Gastroesophageal sphincter (tissue), 4 donors: ENCODE measurements around the gene GSTM1. TPM values are rescaled to one million over a fixed set of nuclear protein-coding genes. Genes with fewer than 3 reads are reported as not detected.
A peak's percentile ranks its signal among the peaks of the same experiment; 100 is the strongest.
"Not testable (repeated sequence)": the region's sequence is repeated elsewhere in the genome, so short reads cannot be mapped to it uniquely, and the experiment has no call there.

ENCODE experiments used
- ATAC-seq: fragments of 150-250 bp; one replicate; pipeline ENCODE4 v1.9.1; 2016; ENCODE audit warnings: mild to moderate bottlenecking, moderate library complexity
- H3K27ac ChIP-seq, 4 donors: fragments of 200-600 bp; sonication (generic) in 3 of 4; 1 replicate in 3 of 4; 2 replicates in 1 of 4; pipeline ENCODE4 v1.5.1; 2016 to 2019
- H3K27me3 ChIP-seq: fragments of 200-600 bp; sonication (generic); one replicate; pipeline ENCODE4 v1.5.1; 2019
- H3K36me3 ChIP-seq, 2 donors: fragments of 200-600 bp; sonication (generic); one replicate each; pipeline ENCODE4 v1.5.1; 2019; ENCODE audit warnings: control low read depth in 1 of 2
- H3K4me1 ChIP-seq, 3 donors: fragments of 200-600 bp; sonication (generic); 1 replicate in 2 of 3; 2 replicates in 1 of 3; pipeline ENCODE4 v1.5.1; 2016 to 2019; ENCODE audit warnings: control low read depth in 2 of 3
- H3K4me3 ChIP-seq, 2 donors: fragments of 200-600 bp; sonication (generic); one replicate each; pipeline ENCODE4 v1.5.1; 2019; ENCODE audit warnings: mild to moderate bottlenecking in 1 of 2, moderate library complexity in 1 of 2
- H3K9me3 ChIP-seq, 3 donors: fragments of 200-600 bp; sonication (generic); one replicate each; pipeline ENCODE4 v1.5.1; 2017 to 2019; ENCODE audit warnings: control low read depth in 2 of 3
- CTCF ChIP-seq, 4 experiments: fragments of 200-600 bp in 2 of 4; fragments of 450-650 bp in 2 of 4; sonication (generic) in 1 of 4; IDR thresholded peaks; one replicate each; pipeline ENCODE4 v1.5.1; 2017 to 2019; ENCODE audit warnings: antibody characterized with exemption in 4 of 4, mild to moderate bottlenecking in 2 of 4, moderate library complexity in 2 of 4
- EP300 ChIP-seq: sonication (generic); formaldehyde crosslinking; IDR thresholded peaks from one replicate; pipeline ENCODE4 v1.6.1; 2017; ENCODE audit warnings: antibody characterized with exemption, mild to moderate bottlenecking
- POLR2A ChIP-seq, 2 donors: fragments of 450-650 bp; IDR thresholded peaks; one replicate each; pipeline ENCODE4 v1.6.1; 2017; ENCODE audit warnings: antibody characterized with exemption in 2 of 2, mild to moderate bottlenecking in 2 of 2, moderate library complexity in 1 of 2
- POLR2AphosphoS5 ChIP-seq: sonication (generic); formaldehyde crosslinking; IDR thresholded peaks from one replicate; pipeline ENCODE4 v1.6.1; 2017; ENCODE audit warnings: antibody characterized with exemption
- WGBS, 2 donors: methylation state at CpG; one replicate each; pipeline ENCODE4 v1.1.5; 2018; ENCODE audit warnings: low coverage in 1 of 2; 5-methylcytosine and 5-hydroxymethylcytosine counted together
- total RNA-seq, 4 donors: library from RNA; depleted of rRNA; stranded (reverse); fragments of >200 nt; gene quantifications; one replicate each; pipeline ENCODE4 v1.1.0, GENCODE V29; 2016

GSTM1 gene
- total RNA-seq, 4 donors from 2014 or later, result 33.1 TPM; not detected in 3

DNA sequence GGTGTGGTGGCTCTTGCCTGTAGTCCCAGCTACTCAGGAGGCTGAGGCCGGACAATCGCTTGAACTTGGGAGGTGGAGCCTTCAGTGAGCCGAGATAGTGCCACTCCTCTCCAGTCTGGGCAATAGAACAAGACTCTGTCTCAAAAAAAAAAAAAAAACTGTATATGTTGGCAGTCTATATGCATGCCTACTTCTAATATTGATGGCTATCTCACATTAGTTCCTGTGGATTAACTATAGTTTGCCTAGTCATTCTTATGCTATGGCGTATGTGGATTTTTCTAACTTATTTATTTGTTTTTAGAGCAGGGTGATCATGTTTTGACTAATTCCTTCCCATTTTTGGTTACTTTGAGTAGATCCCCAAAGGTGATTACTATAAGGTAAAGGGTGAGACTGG lies 9.4 kb downstream of the GSTM1 start:
- WGBS, 2 donors, result no CpG with 5 or more reads among the region's 4 CpGs
- no peaks in the 10 kb centered on the region for H3K36me3 ChIP-seq
- ATAC-seq, result no peak
- no peaks in the 10 kb centered on the region for H3K4me1 ChIP-seq
- H3K27me3 ChIP-seq, result no peaks in the 10 kb centered on the region
- H3K27ac ChIP-seq, result no peak overlapping the region
- H3K4me3 ChIP-seq, result no peak overlapping the region
- TF ChIP-seq POLR2AphosphoS5 (no peak), EP300 (no peak), POLR2A (IDR thresholded peaks at IDR 0.05) (no peak), CTCF (IDR thresholded peaks at IDR 0.05) (no peak)
- H3K9me3 ChIP-seq, result no peaks in the 10 kb centered on the region

- H3K27me3 ChIP-seq, H3K36me3 ChIP-seq, H3K4me1 ChIP-seq, H3K4me3 ChIP-seq, H3K9me3 ChIP-seq, ATAC-seq, H3K27ac ChIP-seq: not testable (repeated sequence)
- WGBS, 2 donors, result 20% methylated on average over 1 of the region's 4 CpGs; no CpG with 5 or more reads in 1 of the 2 donors
Observed at GRCh38 chr1:109697861-109698260, 10.2 kb downstream of the GSTM1 start.

- H3K27ac ChIP-seq, H3K27me3 ChIP-seq, H3K4me3 ChIP-seq, H3K4me1 ChIP-seq, H3K9me3 ChIP-seq, ATAC-seq, H3K36me3 ChIP-seq: not testable (repeated sequence)
- 89 to 94% methylated on average over 3 of the region's 3 CpGs for WGBS, 2 donors
Observed at GRCh38 chr1:109702940-109703339, 15.3 kb downstream of the GSTM1 start.

DNA sequence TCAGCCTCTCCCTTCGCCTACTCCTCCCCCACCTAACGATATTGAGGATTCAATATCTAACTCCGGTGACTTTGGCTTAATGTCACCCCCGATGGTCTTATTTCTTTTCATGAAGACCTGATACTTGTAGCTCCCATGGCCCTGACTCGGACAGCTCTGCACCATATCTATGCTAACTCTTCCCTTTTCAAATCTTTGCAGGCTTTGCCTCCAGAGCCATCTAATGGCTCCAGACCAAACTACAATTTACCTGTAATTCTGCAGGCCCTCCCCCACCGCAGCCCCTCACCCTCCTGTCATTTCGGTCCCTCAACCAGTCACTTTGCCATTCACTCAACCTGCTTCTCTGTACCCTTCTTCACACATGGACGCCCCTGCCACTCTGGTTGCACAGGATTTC lies 16.6 kb downstream of the GSTM1 start:
- Histone ChIP-seq H3K9me3 (peaks cover 0 to 7% (median 0%) of the 10 kb centered on the region in 3 donors), H3K4me3 (no peak overlapping the region), H3K36me3 (no peaks in the 10 kb centered on the region), H3K27me3 (no peaks in the 10 kb centered on the region), H3K4me1 (no peaks in the 10 kb centered on the region), H3K27ac (no peak overlapping the region)
- WGBS, 2 donors, result 69 to 83% methylated on average over 8 of the region's 8 CpGs
- ATAC-seq, result no peak
- TF ChIP-seq CTCF (IDR thresholded peaks at IDR 0.05) (no peak), POLR2A (IDR thresholded peaks at IDR 0.05) (no peak), EP300 (no peak)

GRCh38 chr1:109705411-109705810 lies 17.8 kb downstream of the GSTM1 start:
- peaks cover 0 to 8% (median 0%) of the 10 kb centered on the region in 3 donors for H3K9me3 ChIP-seq
- TF ChIP-seq POLR2AphosphoS5, result no peak
- TF ChIP-seq CTCF (IDR thresholded peaks at IDR 0.05), result no peak
- TF ChIP-seq EP300, result no peak
- no peak for TF ChIP-seq POLR2A (IDR thresholded peaks at IDR 0.05)

DNA sequence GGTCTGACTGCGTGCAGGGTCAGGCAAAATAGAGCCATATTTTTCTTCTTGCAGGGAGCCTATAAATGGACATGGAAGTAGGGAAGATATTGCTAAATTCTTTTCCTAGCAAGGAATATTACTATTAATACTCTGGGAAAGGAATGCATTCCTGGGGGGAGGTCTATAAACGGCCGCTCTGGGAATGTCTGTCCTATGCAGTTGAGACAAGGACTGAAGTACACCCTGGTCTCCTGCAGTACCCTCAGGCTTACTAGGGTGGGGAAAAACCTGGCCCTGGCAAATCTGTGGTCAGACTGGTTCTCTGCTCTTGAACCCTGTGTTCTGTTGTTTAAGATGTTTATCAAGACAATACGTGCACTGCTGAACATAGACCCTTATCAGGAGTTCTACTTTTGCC lies 21.3 kb downstream of the GSTM1 start:
- H3K27ac ChIP-seq, H3K9me3 ChIP-seq, H3K36me3 ChIP-seq, H3K4me3 ChIP-seq, ATAC-seq, H3K4me1 ChIP-seq, H3K27me3 ChIP-seq: not testable (repeated sequence)
- 70 to 73% methylated on average over 3 to 4 of the region's 4 CpGs for WGBS, 2 donors

More at GRCh38 chr1:109705411-109705810, 17.8 kb downstream of the GSTM1 start:
- no peak overlapping the region for H3K4me3 ChIP-seq
- no peak for ATAC-seq
- no peaks in the 10 kb centered on the region for H3K27me3 ChIP-seq
- no peak overlapping the region for H3K27ac ChIP-seq
- no peaks in the 10 kb centered on the region for H3K36me3 ChIP-seq
- WGBS, 2 donors, result 83 to 97% methylated on average over 4 of the region's 4 CpGs
- no peaks in the 10 kb centered on the region for H3K4me1 ChIP-seq

- not testable (repeated sequence) for H3K4me3 ChIP-seq, H3K9me3 ChIP-seq, H3K27me3 ChIP-seq, H3K27ac ChIP-seq, H3K36me3 ChIP-seq, H3K4me1 ChIP-seq, ATAC-seq
Observed at GRCh38 chr1:109709822-109710221, 22.2 kb downstream of the GSTM1 start.

DNA sequence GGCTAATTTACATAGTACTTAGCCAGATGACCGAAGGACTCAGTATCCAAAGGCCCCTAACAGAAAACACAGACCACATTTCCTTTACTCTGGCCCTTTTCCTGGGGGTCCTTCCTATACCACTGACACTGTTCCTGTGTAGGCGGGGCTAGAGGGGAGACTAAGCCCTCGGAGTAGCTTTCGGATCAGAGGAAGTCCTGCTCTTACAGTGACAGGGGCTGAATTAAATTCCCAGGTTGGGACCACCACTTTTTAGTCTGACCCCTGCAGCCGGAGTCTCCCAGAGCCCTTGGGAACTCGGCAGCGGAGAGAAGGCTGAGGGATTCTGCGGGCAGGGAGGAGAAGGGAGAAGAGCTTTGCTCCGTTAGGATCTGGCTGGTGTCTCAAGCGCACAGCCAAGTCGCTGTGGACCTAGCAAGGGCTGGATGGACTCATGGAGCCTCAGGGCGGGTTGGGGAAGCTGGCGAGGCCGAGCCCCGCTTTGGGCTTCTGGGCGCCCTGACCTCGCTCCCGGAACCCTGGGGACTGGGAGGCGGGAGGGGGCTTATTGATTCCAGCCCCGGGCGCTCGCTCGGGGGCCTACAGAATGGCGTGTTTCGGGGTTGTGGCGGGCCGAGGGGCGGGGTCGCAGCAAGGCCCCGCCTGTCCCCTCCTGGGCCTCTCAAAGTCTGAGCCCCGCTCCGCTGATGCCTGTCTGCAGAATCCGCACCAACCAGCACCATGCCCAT lies 24.1 kb downstream of the GSTM1 start, which contains the start of gene GSTM5:
GSTM5 (plus strand) TSS at position 659 of the 728 bp plus-strand sequence; CDS start at position 721, 62 bp downstream.
- peak; percentile 66 for ATAC-seq
- H3K4me3 ChIP-seq, result peak within 1 kb of the TSS in 1 of 2 donors; percentile 49
- 3% methylated on average over 6 of the region's 33 CpGs; no CpG with 5 or more reads in 1 of the 2 donors for whole genome bisulfite sequencing, 2 donors
- H3K9me3 ChIP-seq, H3K27me3 ChIP-seq, H3K4me1 ChIP-seq, H3K36me3 ChIP-seq: not testable (repeated sequence)
- H3K27ac ChIP-seq, result peak within 1 kb of the TSS in 2 of 4 donors; percentile 49 to 62
